ENCODE measurements around the gene PDILT. TPM values are rescaled to one million over a fixed set of nuclear protein-coding genes. Genes with fewer than 3 reads are reported as not detected.

The PDILT gene
- total RNA-seq, 2 experiments from 2014 or later: not detected

DNA sequence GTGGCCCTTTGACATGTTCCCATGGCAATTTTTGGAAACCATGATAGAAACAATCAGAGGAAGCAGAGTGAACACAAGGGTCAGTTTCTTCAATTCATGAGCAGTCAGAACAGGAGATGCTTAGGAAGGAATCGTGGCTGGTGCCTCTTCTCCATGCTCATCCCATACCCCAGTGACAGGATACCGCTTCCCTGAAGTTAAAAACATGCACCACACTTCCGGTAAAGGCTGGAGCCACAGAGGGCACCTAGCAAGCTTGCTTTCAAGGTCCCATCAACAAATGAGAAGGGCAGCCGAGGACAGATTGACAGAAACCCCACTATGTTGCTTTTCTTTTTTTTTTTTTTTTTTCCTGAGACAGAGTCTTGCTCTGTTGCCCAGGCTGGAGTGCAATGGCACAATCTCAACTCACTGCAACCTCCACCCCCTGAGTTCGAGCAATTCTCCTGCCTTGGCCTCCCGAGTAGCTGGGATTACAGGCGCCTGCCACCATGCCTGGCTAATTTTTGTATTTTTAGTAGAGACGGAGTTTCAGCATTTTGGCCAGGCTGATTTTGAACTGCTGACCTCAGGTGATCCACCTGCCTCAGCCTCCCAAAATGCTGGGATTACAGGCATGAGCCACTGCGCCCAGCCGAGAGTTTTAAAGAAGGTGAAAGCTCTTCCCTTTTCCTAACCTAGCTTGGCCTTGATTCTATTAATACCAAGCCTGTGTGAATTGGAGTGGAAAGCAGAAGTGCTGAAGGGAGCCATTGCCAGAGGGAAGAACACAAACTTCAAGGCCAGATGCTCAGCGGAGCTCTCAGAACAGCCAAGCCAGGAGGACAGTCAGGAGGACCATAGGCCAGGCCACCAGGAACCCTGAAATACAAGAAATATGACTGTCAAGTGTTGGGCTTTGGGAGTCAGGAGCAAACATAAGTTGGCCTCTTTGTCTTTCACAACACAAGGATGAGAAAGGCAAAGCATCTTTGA, 93.8 kb downstream of the PDILT start:
- no peak overlapping the region for H3K4me3 Mint-ChIP-seq
- H3K4me1 Mint-ChIP-seq: no peaks in the 10 kb centered on the region
- no peak for DNase-seq
- peaks cover 6% of the 10 kb centered on the region for H3K27me3 Mint-ChIP-seq
- no peaks in the 10 kb centered on the region for H3K36me3 Mint-ChIP-seq
- H3K27ac Mint-ChIP-seq: no peak overlapping the region
- H3K9me3 Mint-ChIP-seq: no peaks in the 10 kb centered on the region

DNA sequence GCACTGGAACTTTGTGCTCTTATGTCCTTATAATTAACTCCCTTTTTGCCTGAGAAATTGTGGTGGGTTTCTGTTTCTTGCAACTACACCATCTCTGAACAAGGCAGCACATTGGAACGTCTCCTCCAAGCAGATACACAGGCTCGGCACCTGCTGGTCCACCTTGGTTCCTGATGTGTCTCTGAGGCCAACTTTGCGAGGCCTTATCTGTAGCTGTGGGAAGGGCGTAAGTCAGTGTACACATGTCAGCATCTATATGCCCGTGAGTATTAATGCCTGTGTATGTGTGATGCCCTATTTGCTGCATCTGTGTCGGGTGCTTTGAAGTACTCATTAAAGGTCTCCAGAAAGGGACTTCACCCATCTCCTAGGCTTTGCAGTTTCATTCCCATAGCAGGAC, 94.8 kb downstream of the PDILT start:
- Mint-ChIP-seq H3K4me3 (no peak overlapping the region), H3K36me3 (no peaks in the 10 kb centered on the region), H3K27me3 (peaks cover 11% of the 10 kb centered on the region), H3K4me1 (no peaks in the 10 kb centered on the region), H3K9me3 (no peaks in the 10 kb centered on the region), H3K27ac (no peak overlapping the region)
- DNase-seq: no peak

Other genes with a start within 250 kb of the PDILT start
- not detected for gene GP2, start 77.2 kb downstream of the PDILT start, total RNA-seq
- not detected for gene UMOD, start 52.0 kb downstream of the PDILT start, total RNA-seq
- gene ACSM5, start 4.8 kb upstream of the PDILT start, total RNA-seq: not detected
- not detected for gene ACSM2A, start 46.8 kb upstream of the PDILT start, total RNA-seq
- gene ACSM2B, start 171.6 kb upstream of the PDILT start, total RNA-seq: not detected

Measured in activated naive CD8-positive, alpha-beta T cell treated with anti-CD3 and anti-CD28 coated beads for 36 hours (primary cell).